Keratinocyte (primary cell): Measurements from ENCODE around the gene TNPO3.

Experiments
- EZH2 ChIP-seq: IDR thresholded peaks from one replicate; pipeline ENCODE4 v1.6.1; 2012; ENCODE audit warnings: inconsistent platforms, mild to moderate bottlenecking, low read length, moderate library complexity
- TF ChIP-seq, protein P1 (sequence below), 3 experiments: IDR thresholded peaks in 1 of 3; conservative IDR thresholded peaks in 1 of 3; optimal IDR thresholded peaks in 1 of 3; 2 replicates in 2 of 3; 3 replicates in 1 of 3; pipeline versions ENCODE3 to v1.5.1; 2011; ENCODE audit warnings: low read length in 3 of 3, mild to moderate bottlenecking in 3 of 3, moderate library complexity in 2 of 3, control low read depth in 1 of 3, inconsistent platforms in 1 of 3; ENCODE audit not compliant: insufficient read depth in 2 of 3; ENCODE audit errors: extremely low read depth in 1 of 3

DNA sequence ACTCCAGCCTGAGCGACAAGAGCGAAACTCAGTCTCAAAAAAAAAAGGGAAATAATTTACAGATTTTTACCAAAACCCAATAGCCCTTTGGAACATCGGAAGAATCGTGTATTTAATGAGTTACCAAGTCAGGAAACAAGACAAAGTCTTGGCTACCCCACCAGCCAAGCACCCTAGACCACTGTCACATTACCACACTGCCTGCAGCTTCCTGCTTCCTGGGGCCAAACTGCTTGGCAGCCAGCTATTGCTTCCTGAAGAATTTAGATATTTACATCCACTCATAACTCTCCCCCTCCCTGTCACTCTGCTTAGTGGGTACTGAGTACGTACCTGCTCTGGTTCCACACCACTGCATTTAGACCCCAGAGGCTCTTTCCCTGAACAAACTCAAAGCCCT lies 14.1 kb upstream of the TNPO3 start:
- TF ChIP-seq, protein P1, sequence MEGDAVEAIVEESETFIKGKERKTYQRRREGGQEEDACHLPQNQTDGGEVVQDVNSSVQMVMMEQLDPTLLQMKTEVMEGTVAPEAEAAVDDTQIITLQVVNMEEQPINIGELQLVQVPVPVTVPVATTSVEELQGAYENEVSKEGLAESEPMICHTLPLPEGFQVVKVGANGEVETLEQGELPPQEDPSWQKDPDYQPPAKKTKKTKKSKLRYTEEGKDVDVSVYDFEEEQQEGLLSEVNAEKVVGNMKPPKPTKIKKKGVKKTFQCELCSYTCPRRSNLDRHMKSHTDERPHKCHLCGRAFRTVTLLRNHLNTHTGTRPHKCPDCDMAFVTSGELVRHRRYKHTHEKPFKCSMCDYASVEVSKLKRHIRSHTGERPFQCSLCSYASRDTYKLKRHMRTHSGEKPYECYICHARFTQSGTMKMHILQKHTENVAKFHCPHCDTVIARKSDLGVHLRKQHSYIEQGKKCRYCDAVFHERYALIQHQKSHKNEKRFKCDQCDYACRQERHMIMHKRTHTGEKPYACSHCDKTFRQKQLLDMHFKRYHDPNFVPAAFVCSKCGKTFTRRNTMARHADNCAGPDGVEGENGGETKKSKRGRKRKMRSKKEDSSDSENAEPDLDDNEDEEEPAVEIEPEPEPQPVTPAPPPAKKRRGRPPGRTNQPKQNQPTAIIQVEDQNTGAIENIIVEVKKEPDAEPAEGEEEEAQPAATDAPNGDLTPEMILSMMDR (optimal IDR thresholded peaks at IDR 0.05 in 1 of 3, IDR thresholded peaks at IDR 0.05 in 1 of 3, conservative IDR thresholded peaks at IDR 0.05 in 1 of 3; ENCODE audit: extremely low read depth in 1 of 3, insufficient read depth in 2 of 3, low read length in 3 of 3) = no peak
- no peak for TF ChIP-seq EZH2
